Type B pancreatic cell (in vitro differentiated cells): ENCODE measurements around the gene RER1. TPM values are rescaled to one million over a fixed set of nuclear protein-coding genes. Genes with fewer than 3 reads are reported as not detected.

Experiments
- DNase-seq: peaks from one replicate; pipeline ENCODE4 v3.0.0; 2021; ENCODE audit warnings: mixed read lengths; ENCODE audit not compliant: unreplicated experiment; ENCODE audit errors: extremely low spot score
- H3K27ac Mint-ChIP-seq: 2 replicates; pipeline ENCODE4 v1.8.0; 2021; ENCODE audit warnings: mild to moderate bottlenecking, mixed read lengths
- H3K27me3 Mint-ChIP-seq: 2 replicates; pipeline ENCODE4 v1.8.0; 2021; ENCODE audit warnings: mixed read lengths
- H3K36me3 Mint-ChIP-seq: 2 replicates; pipeline ENCODE4 v1.8.0; 2021; ENCODE audit warnings: mixed read lengths
- H3K4me1 Mint-ChIP-seq: one replicate; pipeline ENCODE4 v1.8.0; 2021; ENCODE audit warnings: mixed read lengths; ENCODE audit not compliant: unreplicated experiment
- H3K4me3 Mint-ChIP-seq: 2 replicates; pipeline ENCODE4 v1.8.0; 2021; ENCODE audit warnings: mild to moderate bottlenecking, mixed read lengths
- H3K9me3 Mint-ChIP-seq: 2 replicates; pipeline ENCODE4 v1.8.0; 2021; ENCODE audit warnings: mixed read lengths
- total RNA-seq: library from RNA; stranded (reverse); gene quantifications from 2 replicates; pipeline ENCODE4 v1.2.1, GENCODE V29; 2021; ENCODE audit warnings: low replicate concordance
- TF ChIP-seq, protein P1 (sequence below): fragments of 200-600 bp; sonication (generic); conservative IDR thresholded peaks from 2 replicates; pipeline ENCODE4 v1.5.0; 2021; ENCODE audit warnings: antibody characterized with exemption, mild to moderate bottlenecking

RER1 gene
- total RNA-seq, 1 donor from 2014 or later = 126 TPM

- H3K4me1 Mint-ChIP-seq = no peaks in the 10 kb centered on the region
- H3K27ac Mint-ChIP-seq = no peak overlapping the region
- peaks cover 15% of the 10 kb centered on the region for H3K27me3 Mint-ChIP-seq
- DNase-seq = no peak
- TF ChIP-seq, protein P1, sequence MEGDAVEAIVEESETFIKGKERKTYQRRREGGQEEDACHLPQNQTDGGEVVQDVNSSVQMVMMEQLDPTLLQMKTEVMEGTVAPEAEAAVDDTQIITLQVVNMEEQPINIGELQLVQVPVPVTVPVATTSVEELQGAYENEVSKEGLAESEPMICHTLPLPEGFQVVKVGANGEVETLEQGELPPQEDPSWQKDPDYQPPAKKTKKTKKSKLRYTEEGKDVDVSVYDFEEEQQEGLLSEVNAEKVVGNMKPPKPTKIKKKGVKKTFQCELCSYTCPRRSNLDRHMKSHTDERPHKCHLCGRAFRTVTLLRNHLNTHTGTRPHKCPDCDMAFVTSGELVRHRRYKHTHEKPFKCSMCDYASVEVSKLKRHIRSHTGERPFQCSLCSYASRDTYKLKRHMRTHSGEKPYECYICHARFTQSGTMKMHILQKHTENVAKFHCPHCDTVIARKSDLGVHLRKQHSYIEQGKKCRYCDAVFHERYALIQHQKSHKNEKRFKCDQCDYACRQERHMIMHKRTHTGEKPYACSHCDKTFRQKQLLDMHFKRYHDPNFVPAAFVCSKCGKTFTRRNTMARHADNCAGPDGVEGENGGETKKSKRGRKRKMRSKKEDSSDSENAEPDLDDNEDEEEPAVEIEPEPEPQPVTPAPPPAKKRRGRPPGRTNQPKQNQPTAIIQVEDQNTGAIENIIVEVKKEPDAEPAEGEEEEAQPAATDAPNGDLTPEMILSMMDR = no peak
- H3K36me3 Mint-ChIP-seq = no peaks in the 10 kb centered on the region
- no peak overlapping the region for H3K4me3 Mint-ChIP-seq
- H3K9me3 Mint-ChIP-seq = no peaks in the 10 kb centered on the region
These were observed 34.3 kb downstream of the RER1 start for GRCh38 chr1:2425892-2426291.

- H3K27me3 Mint-ChIP-seq = peaks cover 17% of the 10 kb centered on the region
- no peaks in the 10 kb centered on the region for H3K9me3 Mint-ChIP-seq
- H3K36me3 Mint-ChIP-seq = no peaks in the 10 kb centered on the region
- TF ChIP-seq, protein P1 = no peak
- no peak overlapping the region for H3K4me3 Mint-ChIP-seq
- DNase-seq = no peak
- H3K4me1 Mint-ChIP-seq = no peaks in the 10 kb centered on the region
- no peak overlapping the region for H3K27ac Mint-ChIP-seq
These were observed 34.9 kb downstream of the RER1 start for GRCh38 chr1:2426540-2426939.

GRCh38 chr1:2427051-2427450, 35.4 kb downstream of the RER1 start:
- H3K4me3 Mint-ChIP-seq = no peak overlapping the region
- TF ChIP-seq, protein P1 = no peak
- no peak overlapping the region for H3K27ac Mint-ChIP-seq

DNA sequence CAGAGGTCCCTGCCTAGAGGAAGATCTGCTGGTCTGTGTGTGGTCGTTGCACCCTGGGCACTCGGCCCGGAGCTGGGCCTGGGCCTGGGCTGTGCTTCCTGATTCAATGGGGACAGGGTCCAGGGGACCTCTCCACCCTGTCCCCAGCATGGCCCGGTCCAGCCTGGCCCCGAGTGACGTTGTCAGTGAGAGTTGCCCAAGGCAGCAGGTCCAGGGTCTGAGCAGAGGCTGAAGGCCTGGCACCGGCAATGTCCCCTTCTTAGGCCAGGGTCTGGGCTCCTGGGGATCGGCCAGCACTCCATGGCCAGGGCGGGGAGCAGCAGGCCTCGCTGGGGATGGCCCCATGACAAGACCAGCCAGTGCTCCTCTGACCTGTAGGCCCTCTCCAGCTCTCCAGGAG, 36.3 kb downstream of the RER1 start:
- H3K36me3 Mint-ChIP-seq = no peaks in the 10 kb centered on the region
- no peak overlapping the region for H3K4me3 Mint-ChIP-seq
- H3K27me3 Mint-ChIP-seq = peaks cover 17% of the 10 kb centered on the region
- H3K4me1 Mint-ChIP-seq = no peaks in the 10 kb centered on the region
- TF ChIP-seq, protein P1 = no peak
- no peak for DNase-seq
- no peaks in the 10 kb centered on the region for H3K9me3 Mint-ChIP-seq
- no peak overlapping the region for H3K27ac Mint-ChIP-seq

More at GRCh38 chr1:2427051-2427450, 35.4 kb downstream of the RER1 start:
- H3K9me3 Mint-ChIP-seq = no peaks in the 10 kb centered on the region
- no peaks in the 10 kb centered on the region for H3K36me3 Mint-ChIP-seq
- no peaks in the 10 kb centered on the region for H3K4me1 Mint-ChIP-seq
- DNase-seq = no peak
- peaks cover 17% of the 10 kb centered on the region for H3K27me3 Mint-ChIP-seq

DNA sequence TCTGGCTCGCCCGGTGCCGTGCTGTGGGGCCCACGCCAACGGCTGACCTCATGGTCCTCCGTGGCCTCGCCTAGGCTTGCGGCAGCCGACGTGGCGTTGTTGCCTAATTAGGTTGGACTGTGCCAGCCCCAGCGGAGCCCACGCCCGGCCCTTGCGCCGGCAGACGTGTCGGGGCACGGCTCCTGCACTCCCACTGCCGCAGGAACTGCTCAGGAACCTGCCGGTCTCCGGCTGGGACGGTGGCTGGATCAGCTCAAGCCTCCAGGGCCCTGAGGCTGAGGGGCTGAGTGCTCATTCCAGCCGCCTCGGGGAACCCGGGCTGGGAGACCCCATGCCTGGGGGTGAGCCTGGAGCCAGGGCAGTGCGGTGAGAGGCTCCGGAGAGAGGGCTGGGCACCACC, 36.8 kb downstream of the RER1 start:
- Mint-ChIP-seq H3K27me3 (peaks cover 16% of the 10 kb centered on the region), H3K36me3 (no peaks in the 10 kb centered on the region), H3K9me3 (no peaks in the 10 kb centered on the region), H3K4me3 (no peak overlapping the region), H3K4me1 (no peaks in the 10 kb centered on the region), H3K27ac (no peak overlapping the region)
- TF ChIP-seq, protein P1 = no peak
- no peak for DNase-seq
